GM12873 (cell line): ENCODE results near the gene KBTBD7.

Experiments used
- TF ChIP-seq, protein P1 (sequence below): IDR thresholded peaks from 2 replicates; pipeline ENCODE4 v1.5.1; 2012; ENCODE audit warnings: low read depth, mild to moderate bottlenecking, moderate library complexity, low read length, control low read depth; ENCODE audit not compliant: insufficient read depth; ENCODE audit errors: missing control alignments

Gene KBTBD7

GRCh38 chr13:41178040-41178439, 16.3 kb downstream of the KBTBD7 start:
- TF ChIP-seq, protein P1, sequence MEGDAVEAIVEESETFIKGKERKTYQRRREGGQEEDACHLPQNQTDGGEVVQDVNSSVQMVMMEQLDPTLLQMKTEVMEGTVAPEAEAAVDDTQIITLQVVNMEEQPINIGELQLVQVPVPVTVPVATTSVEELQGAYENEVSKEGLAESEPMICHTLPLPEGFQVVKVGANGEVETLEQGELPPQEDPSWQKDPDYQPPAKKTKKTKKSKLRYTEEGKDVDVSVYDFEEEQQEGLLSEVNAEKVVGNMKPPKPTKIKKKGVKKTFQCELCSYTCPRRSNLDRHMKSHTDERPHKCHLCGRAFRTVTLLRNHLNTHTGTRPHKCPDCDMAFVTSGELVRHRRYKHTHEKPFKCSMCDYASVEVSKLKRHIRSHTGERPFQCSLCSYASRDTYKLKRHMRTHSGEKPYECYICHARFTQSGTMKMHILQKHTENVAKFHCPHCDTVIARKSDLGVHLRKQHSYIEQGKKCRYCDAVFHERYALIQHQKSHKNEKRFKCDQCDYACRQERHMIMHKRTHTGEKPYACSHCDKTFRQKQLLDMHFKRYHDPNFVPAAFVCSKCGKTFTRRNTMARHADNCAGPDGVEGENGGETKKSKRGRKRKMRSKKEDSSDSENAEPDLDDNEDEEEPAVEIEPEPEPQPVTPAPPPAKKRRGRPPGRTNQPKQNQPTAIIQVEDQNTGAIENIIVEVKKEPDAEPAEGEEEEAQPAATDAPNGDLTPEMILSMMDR: no peak

- TF ChIP-seq, protein P1: no peak
These were observed 16.8 kb downstream of the KBTBD7 start for GRCh38 chr13:41177616-41178015.

DNA sequence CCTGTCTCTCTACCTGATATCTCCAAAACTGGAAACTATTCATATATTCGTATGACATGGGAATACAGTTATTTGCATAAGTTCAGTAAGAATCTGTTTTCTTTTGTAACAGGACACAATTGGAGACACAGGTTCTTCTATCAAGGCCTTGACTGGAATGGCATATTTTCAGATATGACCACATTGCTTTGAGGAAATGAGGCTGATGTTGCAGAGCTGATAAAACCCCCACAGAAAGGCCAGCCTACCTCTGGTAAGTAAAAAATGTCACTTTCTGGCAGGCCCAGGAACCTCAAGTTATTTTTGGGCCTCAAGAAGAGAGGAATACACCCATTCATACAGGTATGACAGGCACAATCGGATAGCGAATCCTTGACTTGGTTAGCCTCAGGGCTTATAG, 32.2 kb downstream of the KBTBD7 start:
- TF ChIP-seq, protein P1: no peak

DNA sequence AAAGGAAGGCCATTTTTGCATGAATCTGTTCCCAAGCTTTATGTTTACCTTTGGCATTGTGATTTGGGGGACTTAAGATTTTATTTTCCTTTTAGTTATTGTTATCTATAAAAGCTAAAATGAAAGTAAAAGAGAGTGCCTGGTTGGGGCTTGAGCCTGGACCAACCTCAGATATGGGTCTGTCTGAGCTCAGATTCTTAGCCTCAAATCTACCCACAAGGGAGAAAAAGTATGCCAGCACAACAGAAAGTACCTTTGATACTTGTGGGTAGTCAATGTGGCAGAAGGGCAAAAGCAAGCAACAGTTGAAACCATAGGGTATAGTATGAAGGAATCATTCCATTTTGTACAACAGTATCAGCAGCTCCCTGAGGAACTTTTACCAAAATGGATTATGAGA, 35.2 kb downstream of the KBTBD7 start:
- TF ChIP-seq, protein P1: no peak

GRCh38 chr13:41157048-41157717, 37.2 kb downstream of the KBTBD7 start:
- TF ChIP-seq, protein P1: no peak

GRCh38 chr13:41156620-41157019, 37.7 kb downstream of the KBTBD7 start:
- TF ChIP-seq, protein P1: no peak

DNA sequence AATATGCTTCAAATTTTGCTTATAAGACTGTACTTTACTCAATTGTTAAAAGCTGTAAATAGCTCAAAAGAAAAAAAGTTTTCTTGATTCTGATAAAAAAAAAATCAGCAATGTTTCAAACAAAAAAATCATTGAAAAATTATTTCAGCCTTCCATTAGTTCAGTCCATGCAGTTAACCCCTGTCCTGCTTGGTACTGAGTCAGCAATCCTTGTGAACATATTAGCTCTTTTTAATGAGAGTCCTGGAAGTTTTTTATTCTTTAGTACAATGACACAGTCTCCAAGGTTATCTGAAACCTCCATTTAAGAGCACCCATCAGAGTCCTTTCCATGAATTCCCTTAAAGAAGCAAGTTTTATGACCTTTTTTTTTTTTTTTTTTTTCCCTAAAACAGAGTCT, 40.3 kb downstream of the KBTBD7 start:
- TF ChIP-seq, protein P1: no peak
